H1 (cell line): Measurements from ENCODE around the gene FBXO47. TPM values are rescaled to one million over a fixed set of nuclear protein-coding genes. Genes with fewer than 3 reads are reported as not detected.

Experiments
- BRCA1 ChIP-seq: IDR thresholded peaks from 2 replicates; pipeline ENCODE4 v1.6.1; 2012; ENCODE audit warnings: low read depth, low read length, improper control_type of control experiment
- JUND ChIP-seq: IDR thresholded peaks from 2 replicates; pipeline ENCODE4 v1.6.1; 2011; ENCODE audit warnings: mild to moderate bottlenecking, improper control_type of control experiment, low read length
- PHF8 ChIP-seq: fragments of 200-600 bp; sonication (generic); conservative IDR thresholded peaks from 2 replicates; pipeline ENCODE4 v1.7.1; 2012; ENCODE audit warnings: low read depth, mild to moderate bottlenecking, inconsistent platforms, low read length, moderate library complexity
- SIRT6 ChIP-seq: IDR thresholded peaks from one replicate; pipeline ENCODE4 v1.7.1; 2012; ENCODE audit warnings: low read length, inconsistent platforms
- polyA plus RNA-seq, 7 experiments: library from polyadenylated mRNA; depleted of rRNA in 3 of 7; stranded (reverse) in 5 of 7; unstranded in 2 of 7; fragments of >200 nt in 5 of 7; fragments of 200-250 nt in 2 of 7; gene quantifications; 1 replicate in 5 of 7; 2 replicates in 1 of 7; 4 replicates in 1 of 7; pipeline versions ENCODE4 v1.2.1 to v1.2.3, GENCODE V29; 2011 to 2013; ENCODE audit warnings: missing spikeins in 2 of 7, mixed read lengths in 2 of 7
- total RNA-seq: library from RNA; stranded (reverse); fragmentation: NEBNext Ultra II Directional; extraction: Animal tissue kit (Norgen Biotek cat#: 25700); gene quantifications from 2 replicates; pipeline ENCODE4 v1.2.1, GENCODE V29; 2021

Gene FBXO47
- total and polyA plus RNA-seq, 2 of the 8 experiments (the other 6 are each of a cell fraction or from before 2014, with no cell fraction given): not detected

DNA sequence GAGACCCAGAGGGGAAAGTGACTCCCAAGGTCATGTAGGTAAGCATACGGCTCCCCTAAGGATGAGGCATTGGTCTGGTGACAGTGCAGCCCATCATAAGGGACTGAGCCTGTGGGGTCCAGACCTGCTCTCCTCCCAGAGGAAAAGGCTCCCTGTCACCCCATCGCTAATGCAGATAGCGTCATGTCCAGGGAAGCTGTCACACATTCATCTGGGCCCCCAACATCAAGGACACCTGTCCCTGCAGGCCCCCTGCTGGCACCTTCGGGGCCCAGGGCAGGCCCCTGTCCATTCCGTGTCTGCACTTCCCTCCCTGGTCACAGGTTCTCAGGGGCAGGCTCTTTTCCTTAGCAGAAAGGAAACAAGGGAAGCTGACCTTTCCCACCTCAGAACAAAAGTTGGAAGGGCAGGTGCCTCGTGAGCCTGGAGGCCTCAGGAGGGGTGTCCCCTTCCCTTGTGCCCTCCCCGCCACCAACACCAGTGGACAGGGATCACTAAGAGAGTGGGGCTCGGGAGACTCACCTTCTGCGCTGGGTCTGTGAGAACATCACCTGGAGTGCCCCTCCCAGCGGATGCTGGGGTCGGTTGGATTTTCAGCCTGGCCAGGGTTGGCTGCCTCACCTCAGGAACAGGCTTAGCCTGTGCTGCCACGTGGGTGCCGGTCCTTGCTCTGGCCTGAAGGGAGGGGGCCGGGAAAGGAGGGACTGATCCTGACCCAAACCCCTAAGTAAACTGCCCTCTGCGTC is 59.1 kb downstream of the FBXO47 start (continued):
- TF ChIP-seq SIRT6 (no peak), BRCA1 (no peak), PHF8 (no peak), JUND (no peak)
